Measurements from ENCODE around the gene SERTAD3. TPM values are rescaled to one million over a fixed set of nuclear protein-coding genes. Genes with fewer than 3 reads are reported as not detected.
A peak's percentile ranks its signal among the peaks of the same experiment; 100 is the strongest.

SERTAD3 gene
- total RNA-seq, 1 experiment from 2014 or later: 30.9 TPM

DNA sequence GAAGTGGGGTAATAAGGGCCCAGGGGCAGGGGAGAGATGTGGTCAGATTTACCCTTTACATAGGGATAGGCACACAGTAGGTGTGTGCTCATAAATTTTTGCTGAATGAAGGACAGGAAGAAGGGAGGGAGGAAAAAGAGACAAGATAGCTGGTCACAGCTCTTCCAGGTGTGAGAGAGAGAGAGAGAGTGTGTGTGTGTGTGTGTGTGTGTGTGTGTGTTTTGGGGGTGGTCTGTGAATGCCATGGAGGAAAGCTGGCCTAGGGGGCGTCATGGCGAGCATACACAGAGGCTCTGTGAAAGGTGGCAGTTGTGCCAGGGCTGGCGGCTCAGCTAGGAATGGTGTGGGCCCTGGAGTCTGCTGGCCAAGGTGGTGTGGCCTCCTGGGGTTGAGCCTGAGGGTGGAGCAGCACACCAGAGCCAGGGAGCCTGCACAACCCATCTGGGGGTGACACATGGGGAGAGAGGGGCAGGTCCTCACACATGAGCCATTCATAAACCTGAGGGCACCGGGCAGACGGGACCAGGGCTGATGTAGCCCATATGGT lies 25.0 kb downstream of the SERTAD3 start:
- DNase-seq: peak; percentile 33
- Histone ChIP-seq H3K27ac (ENCODE audit: insufficient read length, low read depth, low read length) (no peak overlapping the region), H3K18ac (ENCODE audit: insufficient read length, low read depth, low read length) (no peak overlapping the region), H2BK120ac (ENCODE audit: low read depth, low read length, poor library complexity, severe bottlenecking) (no peak overlapping the region), H3K9me3 (ENCODE audit: control insufficient read depth, low read depth, low read length) (no peaks in the 10 kb centered on the region), H2BK5ac (ENCODE audit: insufficient read length, low read length) (no peak overlapping the region), H3K23me2 (ENCODE audit: insufficient read length, low read depth, low read length, poor library complexity, severe bottlenecking) (peaks cover 3% of the 10 kb centered on the region), H4K8ac (replicated peaks; ENCODE audit: insufficient read length, low read depth, low read length) (no peak overlapping the region), H3K79me2 (ENCODE audit: insufficient read depth, low read length) (no peaks in the 10 kb centered on the region), H4K91ac (ENCODE audit: insufficient read length, low read depth, low read length) (no peak overlapping the region), H2BK20ac (ENCODE audit: low read depth, low read length, poor library complexity, severe bottlenecking) (no peak overlapping the region), H3K9ac (ENCODE audit: extremely low read depth, insufficient read length, low read length) (no peak overlapping the region), H4K20me1 (ENCODE audit: control insufficient read depth, insufficient read depth, insufficient read length) (no peaks in the 10 kb centered on the region), H3K4ac (ENCODE audit: low read depth, low read length) (no peak overlapping the region), H3K4me2 (ENCODE audit: insufficient read depth, insufficient read length, low read length) (no peak overlapping the region), H3K79me1 (ENCODE audit: insufficient read depth, low read depth, low read length, poor library complexity, severe bottlenecking) (no peaks in the 10 kb centered on the region), H3K56ac (ENCODE audit: insufficient read length, low read depth, low read length) (no peak overlapping the region), H2AFZ (ENCODE audit: low read length) (no peak overlapping the region), H3K27me3 (ENCODE audit: insufficient read depth, low read length) (no peaks in the 10 kb centered on the region), H2BK15ac (ENCODE audit: low read depth, low read length) (no peak overlapping the region), H3K4me1 (ENCODE audit: insufficient read depth, low read length) (no peaks in the 10 kb centered on the region; the same call in 1 of the 2 replicates), H3K23ac (ENCODE audit: insufficient read length, low read depth, low read length) (no peak overlapping the region), H2AK5ac (ENCODE audit: insufficient read length, low read length) (no peak overlapping the region), H3T11ph (ENCODE audit: low read length) (no peak overlapping the region), H4K5ac (ENCODE audit: insufficient read length, low read depth, low read length) (no peak overlapping the region), H2BK12ac (ENCODE audit: insufficient read length, low read depth, low read length) (no peak overlapping the region), H3K14ac (ENCODE audit: insufficient read depth, low read length) (no peak overlapping the region)
- Mint-ChIP-seq H3K4me3 (peak overlapping the region in 1 of 2 experiments; percentile 4; a peak in 1 of 5 replicates), H3K27me3 (ENCODE audit: low read depth) (peaks cover 7% of the 10 kb centered on the region), H3K4me1 (peaks cover 17 to 29% of the 10 kb centered on the region in 2 experiments), H3K27ac (peak overlapping the region in 1 of 3 experiments; percentile 6; a peak in 3 of 7 replicates), H3K36me3 (ENCODE audit: insufficient read depth in 1 of 3, low read depth in 3 of 3) (peaks cover 0 to 5% (median 4%) of the 10 kb centered on the region in 3 experiments; a peak in 3 of 7 replicates), H3K9me3 (peaks cover 0 to 3% of the 10 kb centered on the region in 2 experiments; a peak in 1 of 5 replicates)
- TF ChIP-seq, protein P1, sequence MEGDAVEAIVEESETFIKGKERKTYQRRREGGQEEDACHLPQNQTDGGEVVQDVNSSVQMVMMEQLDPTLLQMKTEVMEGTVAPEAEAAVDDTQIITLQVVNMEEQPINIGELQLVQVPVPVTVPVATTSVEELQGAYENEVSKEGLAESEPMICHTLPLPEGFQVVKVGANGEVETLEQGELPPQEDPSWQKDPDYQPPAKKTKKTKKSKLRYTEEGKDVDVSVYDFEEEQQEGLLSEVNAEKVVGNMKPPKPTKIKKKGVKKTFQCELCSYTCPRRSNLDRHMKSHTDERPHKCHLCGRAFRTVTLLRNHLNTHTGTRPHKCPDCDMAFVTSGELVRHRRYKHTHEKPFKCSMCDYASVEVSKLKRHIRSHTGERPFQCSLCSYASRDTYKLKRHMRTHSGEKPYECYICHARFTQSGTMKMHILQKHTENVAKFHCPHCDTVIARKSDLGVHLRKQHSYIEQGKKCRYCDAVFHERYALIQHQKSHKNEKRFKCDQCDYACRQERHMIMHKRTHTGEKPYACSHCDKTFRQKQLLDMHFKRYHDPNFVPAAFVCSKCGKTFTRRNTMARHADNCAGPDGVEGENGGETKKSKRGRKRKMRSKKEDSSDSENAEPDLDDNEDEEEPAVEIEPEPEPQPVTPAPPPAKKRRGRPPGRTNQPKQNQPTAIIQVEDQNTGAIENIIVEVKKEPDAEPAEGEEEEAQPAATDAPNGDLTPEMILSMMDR (conservative IDR thresholded peaks at IDR 0.05): no peak
- no CpG with 5 or more reads among the region's 5 CpGs for WGBS (ENCODE audit: extremely low coverage, insufficient read length, low lambda C conversion rate)
